ENCODE data around the gene PLXNB1.

GRCh38 chr3:48436477-48436787 is 6.5 kb upstream of the PLXNB1 start:
- TF ChIP-seq CTCF (conservative IDR thresholded peaks at IDR 0.05): 0 out of 2 replicates have a peak, but pooled peaks have one; percentile 9
- TF ChIP-seq ZFX (IDR thresholded peaks at IDR 0.05): no peak

Data from C4-2B (cell line).